KOPT-K1 (cell line): ENCODE results near the gene SLC9A3.

Experiments
- H3K27ac ChIP-seq: fragments of 200-600 bp; sonication (generic); 2 replicates; pipeline ENCODE4 v1.5.1; 2016; ENCODE audit warnings: antibody characterized with exemption, mild to moderate bottlenecking, low read depth, low read length; ENCODE audit not compliant: poor library complexity, severe bottlenecking
- H3K36me3 ChIP-seq: fragments of 200-600 bp; sonication (generic); 2 replicates; pipeline ENCODE4 v1.5.1; 2017; ENCODE audit warnings: antibody characterized with exemption, mild to moderate bottlenecking, low read length, moderate library complexity; ENCODE audit not compliant: insufficient read depth
- H3K9me3 ChIP-seq: fragments of 200-600 bp; sonication (generic); 2 replicates; pipeline ENCODE4 v1.5.1; 2017; ENCODE audit warnings: antibody characterized with exemption, low read length, mild to moderate bottlenecking; ENCODE audit not compliant: insufficient read depth, poor library complexity, severe bottlenecking

SLC9A3 gene

DNA sequence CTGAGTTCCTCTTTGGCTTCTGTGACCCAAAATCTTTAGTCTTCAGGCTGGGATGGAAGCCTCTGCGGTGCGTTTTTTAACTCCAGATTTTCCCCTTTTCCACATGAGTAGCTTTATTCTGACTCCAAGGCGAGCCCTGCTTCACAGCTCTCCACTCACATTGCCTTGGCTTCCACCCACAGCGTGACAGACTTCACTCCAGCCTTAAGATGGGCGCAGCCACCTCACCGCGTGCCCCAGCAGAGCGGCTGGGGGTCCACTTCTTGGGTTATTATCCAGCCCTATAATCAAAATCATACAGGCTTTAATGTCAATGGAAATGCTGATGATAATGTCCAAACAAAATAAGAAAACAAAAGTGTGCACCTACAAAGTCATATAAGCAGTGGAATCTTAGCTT, 80.0 kb downstream of the SLC9A3 start:
- Histone ChIP-seq H3K36me3 (peaks cover 35% of the 10 kb centered on the region), H3K9me3 (no peaks in the 10 kb centered on the region), H3K27ac (no peak overlapping the region)

DNA sequence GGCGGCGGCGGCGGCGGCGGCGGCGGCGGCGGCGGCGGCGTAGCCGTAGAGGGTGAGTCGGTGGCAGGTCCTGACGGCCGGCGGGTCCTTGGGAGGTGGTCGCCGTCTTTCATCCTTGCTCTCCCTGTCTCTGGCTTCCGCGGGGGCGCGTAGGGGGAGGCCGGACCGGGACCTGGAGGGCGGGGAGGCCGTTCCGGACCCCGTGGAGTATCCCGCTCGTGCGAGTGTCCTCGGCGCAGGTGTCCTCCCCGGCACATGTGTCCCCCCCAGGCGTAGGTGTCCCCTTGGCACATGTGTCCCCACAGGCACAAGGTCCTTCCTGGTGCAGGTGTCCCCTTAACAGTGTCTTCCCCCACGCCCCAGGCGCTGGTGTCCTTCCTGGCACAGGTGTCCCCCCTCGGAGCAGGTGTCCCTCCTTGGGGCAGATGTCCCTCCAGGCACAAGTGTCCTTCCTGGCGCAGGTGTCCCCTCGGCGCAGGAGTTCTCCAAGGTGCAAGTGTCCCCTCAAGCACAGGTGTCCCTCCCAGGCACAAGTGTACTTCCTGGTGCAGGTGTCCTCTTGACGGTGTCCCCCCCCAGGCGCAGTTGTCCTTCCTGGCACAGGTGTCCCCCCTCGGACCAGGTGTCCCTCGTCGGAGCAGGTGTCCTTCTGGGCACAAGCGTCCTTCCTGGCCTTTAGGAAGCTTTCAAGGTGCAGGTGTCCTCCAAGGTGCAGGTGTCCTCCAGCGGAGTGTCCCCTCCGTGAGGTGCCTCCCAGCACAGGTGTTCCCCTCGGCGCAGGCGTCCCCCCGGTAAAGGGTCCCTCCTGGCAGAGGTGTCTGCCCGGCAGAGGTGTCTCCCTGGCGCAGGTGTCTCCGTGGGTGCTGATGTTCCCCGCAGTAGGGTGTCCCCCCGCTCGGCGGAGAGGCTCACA, 80.8 kb downstream of the SLC9A3 start:
- Histone ChIP-seq H3K36me3 (peaks cover 27% of the 10 kb centered on the region), H3K27ac (peak overlapping the region; percentile 91), H3K9me3 (no peaks in the 10 kb centered on the region)

DNA sequence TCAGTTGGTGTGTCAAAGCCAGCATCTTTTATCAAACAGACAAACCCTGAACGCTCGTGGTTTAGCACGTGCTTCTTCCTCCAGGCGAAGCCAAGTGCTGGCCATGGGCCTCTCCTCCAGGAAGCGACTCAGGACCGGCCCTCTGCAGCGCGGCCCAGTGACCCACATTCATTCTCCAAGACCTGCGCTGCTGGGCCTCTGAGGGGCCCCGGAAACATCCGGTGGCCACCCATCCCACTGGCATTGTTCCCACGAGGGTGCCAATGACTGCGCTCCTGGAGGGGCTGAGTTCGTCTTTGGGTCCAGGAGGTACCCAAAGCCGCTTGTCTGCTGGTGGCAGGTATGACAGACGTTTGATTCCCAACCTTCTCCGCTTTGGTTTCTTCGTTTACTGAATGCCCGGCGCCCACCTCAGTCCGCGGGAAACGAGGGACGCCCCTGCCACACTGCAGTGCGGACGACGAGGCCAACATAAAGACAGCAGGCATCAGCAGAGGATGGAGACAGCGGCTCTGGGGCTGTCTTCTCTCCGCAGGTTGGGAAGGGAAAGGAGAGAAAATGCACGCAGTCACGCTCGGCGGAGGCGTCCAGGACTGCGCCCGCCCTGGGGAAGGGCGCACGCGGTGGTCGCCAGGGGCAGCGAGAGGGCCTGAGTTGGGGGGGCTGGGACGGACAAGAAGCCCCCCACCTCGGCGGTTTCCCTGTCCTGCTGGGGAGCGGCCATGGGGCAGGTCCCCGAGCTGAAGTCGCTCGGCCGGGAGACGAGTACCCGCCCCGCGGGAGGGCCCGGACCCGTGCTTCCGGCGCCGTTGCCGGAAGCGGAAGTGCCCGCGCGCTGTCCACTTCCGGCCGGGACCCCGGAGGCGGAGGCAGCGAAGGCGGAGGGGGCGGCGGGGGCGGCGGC, 81.7 kb downstream of the SLC9A3 start, which contains the start of gene EXOC3:
TSS of gene EXOC3 (plus strand) at position 842 of the 904 bp plus-strand sequence. CDS start 3,030 bp downstream, outside the sequence.
- Histone ChIP-seq H3K27ac (peak within 1 kb of the TSS; percentile 91), H3K9me3 (no peaks in the 10 kb centered on the region), H3K36me3 (peaks cover 18% of the 10 kb centered on the region)

DNA sequence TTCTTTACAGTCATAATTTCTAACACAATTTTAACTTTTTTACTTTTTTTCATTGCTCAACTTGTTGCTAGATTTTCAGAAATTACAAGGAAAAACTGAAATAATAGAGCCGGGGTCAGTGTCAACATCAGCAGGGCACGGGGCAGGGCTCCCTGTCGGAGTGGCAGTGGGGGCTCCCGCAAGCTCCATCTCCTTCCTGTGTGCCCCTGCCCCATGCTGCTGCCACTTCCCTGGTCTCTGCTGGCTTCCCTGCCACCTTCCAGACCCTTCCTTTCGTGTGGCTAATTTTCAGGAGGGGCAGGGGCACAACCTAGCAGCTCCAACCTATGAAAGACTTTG, 82.3 kb downstream of the SLC9A3 start:
- peak overlapping the region; percentile 91 for H3K27ac ChIP-seq
- no peaks in the 10 kb centered on the region for H3K9me3 ChIP-seq
- peaks cover 12% of the 10 kb centered on the region; the same call in 1 of the 2 replicates for H3K36me3 ChIP-seq

DNA sequence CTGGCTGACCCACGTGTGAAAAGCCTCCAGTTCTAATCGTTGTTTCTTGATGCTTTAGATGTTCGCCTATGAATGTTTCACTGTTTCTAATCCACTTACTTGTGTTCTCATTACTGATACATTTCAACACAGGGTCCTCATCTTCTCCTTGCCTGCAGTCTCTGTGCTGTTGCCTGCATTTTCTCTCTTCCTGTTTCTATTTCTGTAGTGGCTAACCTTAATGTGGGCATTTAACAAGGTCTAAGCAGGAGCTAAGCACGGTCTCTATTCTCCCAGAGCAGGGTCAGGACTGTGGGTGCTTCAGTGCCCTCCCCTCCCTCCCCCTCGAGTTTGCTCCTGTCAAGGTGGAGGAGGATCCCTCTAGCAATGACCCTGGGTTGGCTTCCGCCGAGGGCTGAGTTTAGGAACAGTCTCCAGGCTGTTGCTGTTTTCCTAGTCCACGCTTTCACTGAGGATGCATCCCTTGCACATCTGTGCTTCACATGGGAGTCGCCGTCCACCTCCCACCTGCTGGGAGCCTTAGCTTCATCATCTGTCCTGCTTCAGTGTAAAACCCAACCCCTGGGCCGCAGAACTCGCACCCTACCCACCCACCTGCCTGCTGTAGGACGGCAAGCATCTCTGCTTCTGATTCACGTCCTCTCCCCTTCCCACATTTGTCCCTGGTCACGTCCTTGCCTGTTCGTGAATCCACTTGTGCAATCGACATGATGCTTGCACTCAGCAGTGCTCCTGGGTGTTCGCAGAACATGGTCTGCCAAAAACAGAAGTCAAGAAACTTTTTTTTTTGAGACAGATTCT, 83.6 kb downstream of the SLC9A3 start:
- Histone ChIP-seq H3K9me3 (no peaks in the 10 kb centered on the region), H3K36me3 (peaks cover under 1% of the 10 kb centered on the region; the same call in 1 of the 2 replicates), H3K27ac (no peak overlapping the region)

DNA sequence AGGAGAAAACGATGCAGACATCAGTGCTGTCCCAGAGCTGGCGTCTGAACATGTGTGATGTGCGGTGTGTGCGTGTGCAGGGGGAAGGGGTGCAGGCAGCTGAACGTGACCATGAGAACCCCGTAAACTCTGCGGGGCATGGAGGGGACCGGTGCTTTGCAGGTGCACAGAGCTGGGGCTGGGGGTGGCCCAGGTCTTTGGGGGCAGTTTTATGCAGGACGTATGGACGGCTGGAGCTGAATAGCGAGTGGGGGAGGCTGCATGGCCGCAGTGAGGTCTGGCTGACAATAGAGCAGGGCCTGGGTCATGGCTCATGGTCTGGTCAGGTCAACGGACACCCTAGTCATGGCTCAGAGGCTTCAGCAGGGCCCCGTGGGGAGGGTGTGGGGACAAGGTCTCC, 84.6 kb downstream of the SLC9A3 start:
- Histone ChIP-seq H3K36me3 (no peaks in the 10 kb centered on the region), H3K9me3 (no peaks in the 10 kb centered on the region), H3K27ac (no peak overlapping the region)

DNA sequence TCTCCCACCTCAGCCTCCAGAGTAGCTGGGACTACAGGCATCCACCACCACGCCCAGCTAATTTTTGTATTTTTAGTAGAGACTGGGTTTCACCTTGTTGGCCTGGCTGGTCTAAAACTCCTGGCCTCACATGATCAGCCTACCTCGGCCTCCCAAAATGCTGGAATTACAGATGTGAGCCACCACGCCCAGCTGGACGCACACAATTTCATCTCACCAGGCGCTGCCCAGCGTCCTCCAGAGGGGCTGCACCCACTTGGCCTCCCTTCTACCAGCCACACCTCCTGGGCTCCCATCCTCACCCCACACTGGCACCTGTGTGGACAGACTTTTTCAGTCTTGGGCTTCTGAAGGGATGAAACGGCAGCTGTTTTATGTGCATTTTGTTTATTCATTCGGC, 85.1 kb downstream of the SLC9A3 start:
- Histone ChIP-seq H3K9me3 (no peaks in the 10 kb centered on the region), H3K36me3 (no peaks in the 10 kb centered on the region), H3K27ac (no peak overlapping the region)

DNA sequence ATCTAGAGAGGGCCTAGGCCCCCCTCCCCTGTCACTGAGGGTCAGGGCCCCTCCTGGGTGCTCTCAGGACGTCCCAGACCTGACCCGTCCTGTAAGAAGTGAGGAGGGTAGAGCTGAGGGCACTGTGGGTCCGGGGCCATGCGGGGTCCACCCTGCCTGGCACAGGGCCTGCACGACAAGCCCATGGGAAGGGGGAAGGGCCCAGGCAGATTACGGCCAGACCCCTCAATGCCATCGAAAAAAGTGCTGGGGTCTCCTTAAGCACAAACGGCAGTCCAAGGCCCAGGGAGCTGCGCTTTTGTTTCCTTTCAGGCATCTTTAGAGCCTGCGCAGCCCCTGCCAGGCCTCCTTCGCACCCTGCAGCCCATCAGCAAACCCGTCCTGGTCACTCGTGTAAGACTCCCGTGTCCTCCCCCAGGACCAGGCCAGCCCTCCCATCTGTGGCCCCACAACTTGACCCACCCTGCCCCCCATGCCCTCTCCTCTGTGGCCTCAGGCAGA, 85.7 kb downstream of the SLC9A3 start:
- Histone ChIP-seq H3K27ac (no peak overlapping the region), H3K36me3 (no peaks in the 10 kb centered on the region), H3K9me3 (no peaks in the 10 kb centered on the region)

DNA sequence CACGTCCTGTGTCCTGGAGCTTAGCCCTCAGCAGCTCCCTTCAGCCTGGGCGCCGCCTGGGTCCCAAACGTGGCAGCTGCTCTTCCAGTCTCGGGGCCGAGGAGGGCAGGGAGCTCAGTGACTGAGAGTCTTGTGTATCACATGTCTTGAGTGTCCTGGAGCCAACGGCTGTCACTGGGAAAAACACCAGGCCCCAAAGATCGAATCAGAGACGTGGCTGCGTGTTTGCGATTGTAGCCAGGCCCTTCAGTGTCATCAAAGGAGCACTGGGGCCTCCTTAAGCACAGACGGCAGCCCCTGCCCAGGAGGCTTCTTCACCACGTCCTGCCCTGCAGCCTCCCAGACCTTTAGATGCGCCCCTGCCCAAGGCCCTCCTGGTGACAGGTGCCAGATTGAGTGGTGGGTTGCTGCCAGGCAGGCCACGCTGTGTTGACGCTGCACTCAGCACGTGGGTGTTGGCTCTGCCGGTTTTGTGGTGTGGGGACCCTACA, 86.9 kb downstream of the SLC9A3 start:
- Histone ChIP-seq H3K9me3 (no peaks in the 10 kb centered on the region), H3K27ac (no peak overlapping the region), H3K36me3 (no peaks in the 10 kb centered on the region)

DNA sequence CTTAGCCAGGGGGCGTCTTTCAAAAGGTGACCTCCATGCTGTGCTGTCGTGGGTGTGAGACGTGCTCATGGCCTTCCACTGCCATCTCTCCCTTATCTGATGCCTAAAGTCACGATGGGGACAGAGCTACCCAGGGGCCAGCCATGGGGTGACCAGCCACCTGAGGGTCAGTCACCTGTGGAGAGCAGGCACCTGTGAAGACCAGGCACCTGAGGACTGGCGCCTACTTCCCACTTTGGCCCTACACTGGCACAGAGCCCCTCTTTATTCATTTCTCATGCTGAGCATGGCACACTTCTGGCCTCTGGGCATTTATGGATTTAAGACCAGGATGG, 87.6 kb downstream of the SLC9A3 start:
- no peaks in the 10 kb centered on the region for H3K36me3 ChIP-seq
- H3K27ac ChIP-seq, result no peak overlapping the region
- H3K9me3 ChIP-seq, result no peaks in the 10 kb centered on the region

DNA sequence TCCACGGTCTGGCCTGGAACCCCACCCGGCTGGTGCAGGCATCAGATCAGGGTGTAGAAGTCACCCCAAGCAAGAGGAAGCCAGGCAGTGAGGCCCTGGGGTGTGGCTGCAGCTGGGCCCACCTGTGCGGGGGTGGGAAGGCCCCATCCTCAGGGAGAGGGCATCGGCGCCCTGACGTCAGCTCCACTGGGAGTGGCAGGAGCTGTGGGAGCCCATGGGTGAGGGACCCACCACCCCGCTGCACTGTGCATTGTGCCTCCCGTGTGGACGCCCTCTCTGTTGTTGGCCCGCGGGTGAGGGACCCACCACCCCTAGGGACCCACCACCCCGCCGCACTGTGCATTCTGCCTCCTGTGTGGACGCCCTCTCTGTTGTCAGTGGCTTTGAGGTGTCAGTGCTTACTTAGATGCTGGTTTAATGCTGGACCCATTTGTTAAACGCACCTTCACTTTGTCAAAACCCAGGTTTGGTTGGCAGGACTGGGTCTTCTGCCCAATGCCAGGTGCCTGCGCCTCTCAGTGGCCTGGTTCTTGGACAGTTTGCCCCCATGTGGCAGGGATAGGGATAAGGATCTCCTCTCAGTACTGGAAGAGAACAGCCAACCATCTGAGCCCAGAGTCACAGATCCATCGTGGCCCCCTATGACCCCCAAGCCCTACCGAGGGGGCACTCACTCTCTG, 88.1 kb downstream of the SLC9A3 start:
- Histone ChIP-seq H3K9me3 (no peaks in the 10 kb centered on the region), H3K36me3 (no peaks in the 10 kb centered on the region), H3K27ac (no peak overlapping the region)

DNA sequence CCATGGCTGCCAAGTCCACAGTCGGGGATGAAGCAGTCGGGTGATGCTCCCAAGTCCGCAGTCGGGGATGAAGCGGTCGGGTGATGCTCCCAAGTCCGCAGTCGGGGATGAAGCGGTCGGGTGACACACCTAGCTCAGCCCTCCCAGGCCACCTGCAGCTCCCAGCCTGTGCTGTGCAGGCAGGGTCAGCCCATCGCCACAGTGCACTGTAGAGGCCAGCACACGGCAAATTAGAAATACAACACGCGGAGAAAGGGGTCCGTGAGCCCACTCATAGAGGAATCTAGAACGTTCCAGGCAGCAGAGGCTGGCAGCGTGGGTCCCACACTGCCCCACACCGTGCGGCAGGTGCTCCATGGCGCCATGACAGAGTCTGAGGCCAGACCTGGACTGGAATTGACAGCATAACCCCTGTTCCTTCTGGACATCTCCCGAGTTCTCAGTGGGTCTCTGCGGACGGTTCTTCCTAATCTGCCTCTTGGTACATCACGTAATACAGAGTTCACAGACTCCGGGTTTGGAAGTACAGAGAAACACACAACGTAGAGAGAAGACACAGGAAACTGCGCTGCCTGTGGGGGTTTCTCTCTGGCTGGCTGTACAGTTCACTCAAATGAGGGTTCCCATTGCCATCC, 89.0 kb downstream of the SLC9A3 start:
- Histone ChIP-seq H3K9me3 (no peaks in the 10 kb centered on the region), H3K27ac (no peak overlapping the region), H3K36me3 (no peaks in the 10 kb centered on the region)

DNA sequence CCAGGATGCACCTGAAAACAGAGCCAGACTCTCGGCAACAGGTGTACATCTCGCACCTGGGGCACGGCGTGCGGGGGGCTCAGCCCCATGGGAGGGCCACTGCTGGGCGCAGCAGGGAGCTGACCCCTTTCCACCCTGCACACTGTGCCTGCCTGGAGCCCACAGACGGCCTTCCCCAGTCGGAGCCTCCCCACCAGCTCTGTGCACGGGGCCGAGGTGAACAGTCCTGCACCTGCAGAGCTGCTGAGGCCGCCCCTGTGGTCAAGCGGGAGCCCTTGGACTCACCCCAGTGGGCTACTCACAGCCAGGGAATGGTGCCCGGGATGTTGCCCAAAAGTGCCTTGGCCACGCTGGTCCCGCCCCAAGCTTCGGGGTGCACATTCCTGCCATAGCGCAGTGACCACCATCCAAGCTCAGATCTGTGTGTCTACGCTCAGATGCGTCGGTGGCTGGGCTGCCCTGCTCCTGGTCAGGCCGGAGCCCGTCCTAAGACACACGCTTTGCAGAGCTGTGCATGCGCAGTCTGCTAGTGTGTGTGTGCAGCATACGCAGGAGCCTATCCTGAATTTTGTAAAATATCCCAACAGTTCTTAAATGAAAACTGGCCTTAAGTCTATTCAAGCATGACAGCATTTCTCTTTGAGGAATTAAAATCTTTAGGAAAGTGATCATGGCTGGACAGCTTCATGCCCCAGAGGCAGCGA, 89.7 kb downstream of the SLC9A3 start:
- no peaks in the 10 kb centered on the region for H3K36me3 ChIP-seq
- no peaks in the 10 kb centered on the region for H3K9me3 ChIP-seq
- no peak overlapping the region for H3K27ac ChIP-seq
